NOMO-1 treated with dmso at 0.1 percent for 144 hours (cell line): ENCODE measurements around the gene RIPOR3.
"Not testable (repeated sequence)": the region's sequence is repeated elsewhere in the genome, so short reads cannot be mapped to it uniquely, and the experiment has no call there.

Experiments
- DNase-seq: peaks from one replicate; lab custom pipeline; 2025; ENCODE audit not compliant: unreplicated experiment; lab: John Stamatoyannopoulos, UW

Gene RIPOR3

DNA sequence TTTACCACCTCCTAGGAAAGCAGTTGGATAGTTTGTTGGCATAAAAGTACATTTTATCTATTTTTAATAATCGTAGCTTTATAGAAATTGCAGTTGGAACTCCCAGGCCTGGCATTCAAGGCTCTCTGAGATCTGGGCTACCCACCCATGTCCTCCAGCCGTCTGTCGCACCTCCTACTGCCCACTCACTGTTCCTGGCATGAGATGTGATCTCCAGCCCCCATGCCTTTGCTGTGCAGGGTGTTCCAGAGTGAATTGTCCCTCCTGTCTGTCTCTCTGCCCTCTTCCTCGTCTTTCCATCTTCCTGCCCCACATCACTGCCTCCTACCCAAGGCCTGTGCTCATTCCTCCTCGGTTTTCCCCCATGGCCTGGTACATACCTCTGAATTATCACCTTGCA, 130.5 kb downstream of the RIPOR3 start:
- DNase-seq = no peak

DNA sequence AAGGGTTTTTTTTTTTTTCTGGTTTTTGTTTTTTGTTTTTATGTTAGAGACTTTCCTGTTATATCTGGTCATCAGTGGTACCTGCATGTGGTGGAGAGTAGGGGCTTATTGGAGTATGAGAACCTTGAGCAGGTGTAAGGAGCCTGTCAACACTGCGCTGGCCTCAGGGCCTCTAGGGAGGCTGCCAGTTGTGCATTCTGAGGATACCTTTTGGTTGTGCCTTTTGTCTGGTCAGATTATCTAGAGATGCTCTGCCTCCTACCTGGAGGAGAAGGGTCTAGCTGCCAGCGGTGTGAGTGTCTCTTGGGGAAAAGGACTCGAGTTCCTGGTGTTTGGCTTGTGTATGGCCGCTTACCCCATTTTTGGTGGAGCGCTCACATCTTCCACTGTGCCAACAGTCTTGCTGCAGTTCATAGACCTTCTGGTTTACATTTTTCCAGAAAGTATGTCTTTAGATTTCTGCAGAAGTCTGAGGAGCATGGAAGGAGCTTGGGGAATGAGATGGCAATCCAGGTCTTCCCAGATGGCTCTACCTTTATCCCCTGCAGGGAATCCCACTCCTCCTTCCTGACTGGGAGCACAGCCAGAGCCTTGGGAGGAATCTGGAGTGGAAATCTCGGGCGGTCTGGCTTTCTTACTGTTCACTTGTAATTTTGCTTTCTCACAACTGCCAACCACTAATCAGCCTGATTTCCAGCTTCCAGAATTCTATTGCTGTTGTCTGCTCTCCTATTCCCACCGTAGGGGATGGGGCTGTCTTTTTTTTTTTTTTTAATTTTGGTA, 131.3 kb downstream of the RIPOR3 start:
- DNase-seq = no peak

DNA sequence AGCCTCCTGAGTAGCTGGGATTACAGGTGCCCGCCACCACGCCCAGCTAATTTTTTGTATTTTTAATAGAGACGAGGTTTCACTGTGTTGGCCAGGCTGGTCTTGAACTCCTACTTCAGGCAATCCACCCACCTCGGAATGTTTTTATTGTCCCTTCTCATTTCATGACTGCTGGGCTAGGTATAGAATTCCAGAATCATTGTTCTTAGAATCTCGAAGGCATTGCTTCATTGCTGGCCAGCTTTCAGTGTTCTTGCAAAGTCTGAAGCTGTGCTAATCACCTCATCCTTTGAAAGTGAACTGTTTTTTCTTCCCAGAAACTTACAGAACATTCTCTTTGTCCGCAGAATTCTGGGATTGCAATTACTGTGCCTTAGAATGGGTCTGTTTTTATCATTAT, 132.2 kb downstream of the RIPOR3 start:
- DNase-seq = no peak

DNA sequence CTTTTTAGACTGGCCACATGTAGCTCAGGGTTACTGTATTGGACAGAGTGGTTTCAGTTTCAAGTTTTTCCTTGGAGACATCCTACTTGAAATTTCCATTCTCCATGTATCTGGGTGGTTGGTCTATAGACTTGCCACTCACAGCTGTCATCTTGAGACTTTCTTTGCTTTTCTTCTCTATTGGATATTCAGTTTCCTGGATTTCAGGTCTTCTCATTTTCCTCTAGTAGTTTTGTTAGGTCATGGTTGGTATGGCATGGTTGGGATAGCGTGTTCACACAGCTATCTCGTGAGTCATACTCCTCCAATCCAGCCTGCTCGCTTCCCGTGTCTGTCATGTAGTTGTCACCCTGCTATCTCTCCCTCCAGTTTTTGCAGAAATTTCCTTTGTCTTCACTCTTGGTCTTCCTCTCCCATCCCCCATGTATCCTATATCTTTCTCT, 132.8 kb downstream of the RIPOR3 start:
- no peak for DNase-seq

DNA sequence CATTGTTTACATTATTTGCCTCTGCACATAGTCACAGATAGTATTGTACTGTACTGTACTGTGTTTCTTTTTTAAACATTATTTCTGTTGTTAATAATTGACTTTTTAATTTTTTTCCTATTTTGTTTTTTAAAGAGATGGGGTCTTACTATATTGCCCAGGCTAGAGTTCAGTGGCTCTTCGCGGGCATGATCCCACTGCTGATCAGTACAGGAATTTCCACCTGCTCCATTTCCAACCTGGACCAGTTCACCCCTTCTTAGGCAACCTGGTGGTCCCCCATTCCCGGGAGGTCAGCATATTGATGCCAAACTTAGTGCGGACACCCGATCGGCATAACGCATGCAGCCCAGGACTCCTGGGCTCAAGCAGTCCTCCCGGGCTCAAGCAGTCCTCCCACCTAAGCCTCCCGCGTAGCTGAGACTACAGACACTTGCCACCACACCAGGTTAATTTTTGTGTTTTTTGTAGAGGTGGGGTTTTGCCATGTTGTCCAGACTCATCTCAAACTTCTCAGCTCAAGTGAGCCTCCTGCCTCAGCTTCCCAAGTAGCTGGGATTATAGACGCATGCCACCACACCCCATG, 133.7 kb downstream of the RIPOR3 start:
- DNase-seq = no peak

DNA sequence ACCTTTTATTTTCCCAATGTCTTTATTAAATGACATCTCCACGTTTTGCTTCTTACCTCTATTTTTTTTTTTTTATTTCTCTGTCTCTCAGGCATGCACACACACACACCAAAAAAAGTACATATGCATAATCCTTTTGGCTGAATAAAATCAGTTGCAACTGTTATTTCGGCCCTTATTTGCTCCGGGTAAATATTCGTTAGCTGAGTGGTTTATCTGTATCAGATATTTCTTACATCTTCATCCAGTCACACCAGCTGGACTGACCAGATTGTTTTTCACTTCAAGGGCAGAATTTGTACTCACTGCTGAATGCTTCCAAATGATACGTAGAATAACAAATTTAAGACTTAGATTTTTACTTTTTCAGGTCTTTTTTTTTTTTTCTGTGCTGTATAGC, 135.7 kb downstream of the RIPOR3 start:
- no peak for DNase-seq

DNA sequence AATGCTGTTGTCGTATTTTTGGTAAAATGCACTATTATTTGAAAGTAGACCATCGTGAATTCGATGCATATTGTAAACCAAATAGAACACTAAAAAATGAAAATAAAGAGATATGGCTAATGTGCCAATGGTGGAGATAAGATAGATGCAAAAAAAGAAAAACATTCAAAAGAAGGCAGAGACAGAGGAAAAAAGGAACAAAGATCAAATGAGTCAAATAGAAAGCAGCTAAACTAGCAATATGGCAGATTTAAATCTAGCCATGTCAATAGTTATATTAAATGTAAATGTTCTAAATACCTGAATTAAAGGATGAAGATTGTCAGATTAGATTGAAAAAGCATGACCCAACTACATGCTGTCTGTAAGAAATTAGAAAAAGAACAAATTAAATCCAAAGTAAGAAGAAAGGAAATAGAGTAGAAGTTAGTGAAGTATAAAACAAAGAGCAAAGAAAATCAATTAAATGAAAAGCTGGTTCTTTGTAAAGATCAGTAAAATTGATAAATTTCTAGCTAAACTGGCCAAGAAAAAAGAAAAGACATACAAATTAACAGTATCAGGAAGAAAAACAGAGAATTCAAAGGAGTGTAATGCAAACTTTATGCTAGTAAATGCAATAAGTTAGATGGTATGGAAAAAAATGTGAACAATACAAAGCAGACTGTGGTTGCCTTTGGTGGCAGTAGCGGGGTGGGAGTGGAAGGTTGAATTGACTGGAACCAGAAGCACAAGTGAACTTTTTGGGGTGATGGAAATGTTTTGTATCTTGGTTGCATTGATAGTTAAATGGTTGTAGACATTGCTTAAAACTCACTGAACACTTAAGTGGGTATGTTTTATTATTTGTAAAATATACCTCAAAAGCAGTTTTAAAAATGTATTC, 136.4 kb downstream of the RIPOR3 start:
- no peak for DNase-seq

DNA sequence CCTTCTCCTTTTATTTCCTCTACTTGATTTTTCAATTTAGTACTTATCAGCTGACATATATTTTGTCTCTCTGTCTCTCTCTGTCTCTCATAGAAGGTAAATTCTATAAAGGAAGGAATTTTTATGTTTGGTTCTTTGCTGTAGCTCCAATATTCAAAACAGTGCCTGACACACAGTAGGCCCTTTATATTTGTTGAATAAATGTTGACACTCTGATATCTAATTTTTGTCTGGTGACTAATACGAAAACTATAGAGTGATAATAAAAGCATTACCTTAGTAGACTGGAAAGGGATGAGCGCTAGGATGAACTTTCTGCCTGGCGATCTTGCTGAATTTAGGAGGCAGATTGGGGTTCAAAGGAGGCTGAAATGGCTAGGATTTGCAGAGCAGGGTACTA, 138.4 kb downstream of the RIPOR3 start:
- DNase-seq = no peak

DNA sequence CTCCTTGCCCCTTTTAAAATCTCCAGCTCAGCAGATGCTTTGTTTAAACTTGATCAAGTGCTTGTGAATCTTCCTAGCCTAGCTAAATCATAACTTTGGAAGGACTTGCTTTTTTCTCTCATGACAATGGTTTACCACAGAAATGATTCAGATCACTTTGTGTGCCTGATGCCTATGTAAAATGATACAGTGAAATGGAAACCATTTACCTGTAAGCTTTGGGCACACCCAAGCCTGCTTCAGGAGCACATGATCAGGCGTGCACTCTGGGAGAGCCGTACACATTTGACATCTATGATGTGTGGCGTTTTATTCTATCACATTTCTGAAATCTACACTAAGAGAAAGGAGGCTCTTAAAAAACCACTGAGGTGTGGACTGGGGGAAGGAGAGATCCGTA, 140.1 kb downstream of the RIPOR3 start:
- DNase-seq = no peak

DNA sequence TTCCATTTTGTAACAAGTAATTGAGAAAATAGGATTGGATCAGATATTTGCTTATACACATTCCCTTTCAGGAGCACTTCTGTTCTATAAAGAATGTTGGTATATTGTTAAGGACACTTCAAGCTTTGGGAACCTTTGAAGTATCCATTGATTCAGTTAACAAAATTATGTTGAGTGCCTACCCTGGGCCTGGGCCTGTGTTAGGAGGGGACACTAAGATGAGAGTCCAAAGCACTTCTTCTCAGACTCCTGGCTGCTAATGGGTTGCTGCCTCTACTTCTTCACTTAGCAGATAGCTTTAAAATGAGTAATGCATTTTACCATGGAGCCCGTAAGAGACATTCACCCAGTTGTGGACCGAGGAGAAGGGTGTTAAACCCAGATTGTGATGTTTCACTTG, 140.8 kb downstream of the RIPOR3 start:
- no peak for DNase-seq

DNA sequence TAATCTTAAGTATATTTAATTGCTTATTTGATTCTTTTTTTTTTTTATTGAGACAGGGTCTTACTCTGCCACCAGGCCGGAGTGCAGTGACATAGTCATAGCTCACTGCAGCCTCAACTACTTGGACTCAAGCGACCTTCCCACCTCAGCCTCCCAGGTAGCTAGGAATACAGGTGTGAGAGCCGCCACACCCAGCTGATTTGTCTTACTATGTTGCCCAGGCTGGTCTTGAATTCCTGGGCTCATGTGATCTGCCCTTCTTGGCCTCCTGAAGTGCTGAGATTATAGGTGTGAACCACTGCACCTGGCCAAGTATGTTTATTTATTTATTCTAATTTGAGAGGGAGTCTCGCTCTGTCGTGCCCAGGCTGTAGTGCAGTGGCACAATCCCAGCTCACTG, 142.9 kb downstream of the RIPOR3 start:
- DNase-seq = no peak

DNA sequence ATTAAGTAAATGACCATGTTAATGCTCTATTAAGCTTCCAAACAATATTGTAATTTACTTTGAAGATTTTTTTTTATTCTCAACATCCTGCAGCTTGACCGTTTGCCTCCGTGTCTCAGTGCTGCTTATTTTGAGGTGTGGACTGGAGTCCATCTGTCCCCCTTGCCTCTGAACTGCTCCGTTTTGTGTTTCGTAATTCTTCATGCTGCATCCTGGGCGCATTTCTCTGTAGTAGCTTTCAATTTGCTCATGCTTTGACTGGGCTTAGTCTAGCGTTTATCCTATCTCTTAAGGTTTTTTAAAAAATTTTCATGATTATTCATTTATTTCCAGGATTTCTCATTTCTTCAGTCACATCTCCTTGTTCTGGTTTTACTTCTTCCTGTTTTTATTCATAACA, 143.4 kb downstream of the RIPOR3 start:
- no peak for DNase-seq

DNA sequence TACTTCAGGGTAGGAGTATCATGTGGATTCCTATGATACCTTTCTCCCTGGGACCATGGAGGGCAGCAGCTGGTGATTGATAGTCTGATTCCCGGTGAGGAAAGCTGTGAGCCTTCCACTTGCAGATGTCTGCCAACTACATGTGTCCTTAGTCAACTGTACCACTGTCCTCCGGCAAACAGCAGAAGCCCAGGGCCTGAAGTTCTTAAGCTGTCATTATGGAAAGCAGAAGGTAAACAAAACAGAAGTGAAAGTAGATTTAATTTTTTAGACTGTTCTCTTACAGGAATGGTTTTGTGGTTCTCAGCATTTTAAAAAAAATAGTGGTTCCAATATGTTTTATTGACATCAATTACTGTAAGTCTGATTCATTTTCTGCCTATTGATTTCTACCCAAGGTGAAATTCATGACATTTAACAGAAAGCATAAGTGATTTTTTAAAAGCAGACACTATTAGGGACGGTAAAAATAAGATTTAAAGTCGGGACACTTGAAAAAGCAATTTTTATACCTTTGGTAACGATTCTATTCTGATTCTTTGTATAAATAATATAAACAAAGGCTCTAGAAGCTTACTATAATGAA, 144.5 kb downstream of the RIPOR3 start:
- peak; percentile 64 for DNase-seq

DNA sequence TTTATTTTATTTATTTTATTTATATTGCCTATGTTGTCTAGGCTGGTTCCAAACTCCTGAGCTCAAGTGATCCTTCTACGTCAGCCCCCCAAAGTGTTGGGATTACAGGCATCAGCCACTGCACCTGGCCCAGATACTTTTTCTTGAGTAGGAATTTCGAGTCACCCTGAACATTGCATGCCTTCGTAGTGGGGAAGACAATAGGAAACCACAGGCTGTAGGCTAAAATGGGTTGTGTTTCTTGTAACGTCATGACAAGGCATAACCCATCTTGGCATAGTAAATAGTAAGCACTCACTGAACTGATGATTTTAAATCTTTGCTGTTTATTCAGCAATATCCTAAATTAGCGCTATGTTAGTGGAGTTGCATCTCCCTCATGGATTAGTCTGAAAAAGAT, 146.2 kb downstream of the RIPOR3 start:
- DNase-seq = no peak

DNA sequence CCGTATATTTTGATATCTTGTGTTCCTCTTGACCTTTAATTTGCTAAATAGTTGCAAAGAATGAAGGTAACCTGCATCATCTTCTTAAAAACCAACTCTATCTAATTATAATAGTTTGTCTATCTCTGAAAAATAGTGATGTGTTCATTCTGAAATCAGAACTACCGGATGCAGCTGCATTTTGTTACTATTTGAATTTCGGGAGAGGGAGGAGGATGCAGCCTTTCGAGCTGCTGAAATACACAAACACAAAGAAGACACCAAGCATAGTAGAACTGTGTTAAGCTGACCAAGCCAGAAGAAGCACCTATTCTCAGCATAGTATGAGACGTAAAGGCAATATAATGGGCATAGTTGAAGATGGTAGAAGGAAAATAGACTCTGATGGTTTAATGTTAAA, 148.0 kb downstream of the RIPOR3 start:
- DNase-seq = no peak

DNA sequence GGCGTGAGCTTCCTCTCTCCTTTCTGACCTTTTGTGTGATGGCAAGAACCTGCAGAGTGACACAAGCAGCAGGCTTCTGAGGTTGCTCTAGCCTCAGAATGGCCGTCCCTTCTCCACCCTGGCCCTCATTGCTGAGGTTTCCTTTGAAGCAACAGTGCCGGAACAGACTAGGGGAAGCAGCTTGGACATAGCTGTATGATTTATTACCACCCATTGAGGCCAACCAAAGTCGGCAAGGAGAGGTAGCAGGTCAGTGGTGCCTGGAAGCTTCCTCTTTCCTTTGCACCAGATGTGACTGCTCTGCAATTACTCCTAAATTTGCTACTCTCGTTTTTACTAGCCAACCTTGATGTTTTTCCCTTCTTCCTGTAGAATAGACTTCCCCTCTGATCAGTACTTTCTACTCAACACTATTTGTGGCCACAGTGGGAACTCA, 149.7 kb downstream of the RIPOR3 start:
- DNase-seq = peak; percentile 96

DNA sequence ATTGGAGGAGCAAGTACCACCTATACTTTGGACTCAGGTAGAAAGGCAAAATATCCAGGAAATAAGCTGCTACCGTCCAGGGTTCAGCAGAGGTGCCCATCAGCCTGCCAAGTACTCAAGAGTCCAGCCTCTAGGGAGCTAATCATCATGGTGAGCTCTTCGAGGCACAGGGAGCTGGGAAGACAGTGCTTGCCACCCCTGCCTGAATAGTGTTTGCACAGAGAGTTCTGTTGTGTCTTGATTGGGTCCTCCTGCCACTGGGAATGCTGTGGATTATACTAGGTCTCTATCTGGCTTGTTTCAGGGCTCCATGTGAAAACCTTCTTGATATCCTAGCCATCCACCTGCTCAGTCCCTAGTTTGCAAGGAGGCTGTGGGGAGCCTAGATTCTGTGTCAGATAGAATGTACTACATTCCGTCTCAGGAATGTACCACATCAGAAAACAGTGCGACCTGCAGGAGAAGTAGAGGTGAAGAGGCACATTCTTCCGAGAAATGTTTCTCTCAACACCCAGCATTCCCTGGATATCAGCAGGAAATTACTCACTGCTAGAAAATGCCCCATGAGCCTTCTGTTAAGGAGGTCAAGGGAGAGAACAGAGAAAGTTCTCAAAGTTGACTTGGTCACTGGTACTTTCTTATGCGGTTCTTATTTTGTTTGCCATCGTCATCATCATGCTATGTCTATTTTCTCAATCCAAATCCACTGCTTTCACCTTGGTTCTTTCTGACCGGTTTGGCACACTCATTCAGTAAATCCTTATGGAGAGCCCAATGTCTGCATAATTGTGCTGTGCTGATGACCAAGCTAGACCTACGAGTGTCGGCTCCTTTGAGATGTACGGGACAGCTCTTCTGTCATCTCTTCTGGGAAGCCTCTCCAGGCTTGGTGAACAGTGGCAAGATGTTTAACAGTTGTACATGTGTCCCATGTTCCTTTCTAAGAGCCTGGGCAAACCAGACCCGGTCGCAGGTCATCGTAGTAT, 150.4 kb downstream of the RIPOR3 start:
- no peak for DNase-seq

DNA sequence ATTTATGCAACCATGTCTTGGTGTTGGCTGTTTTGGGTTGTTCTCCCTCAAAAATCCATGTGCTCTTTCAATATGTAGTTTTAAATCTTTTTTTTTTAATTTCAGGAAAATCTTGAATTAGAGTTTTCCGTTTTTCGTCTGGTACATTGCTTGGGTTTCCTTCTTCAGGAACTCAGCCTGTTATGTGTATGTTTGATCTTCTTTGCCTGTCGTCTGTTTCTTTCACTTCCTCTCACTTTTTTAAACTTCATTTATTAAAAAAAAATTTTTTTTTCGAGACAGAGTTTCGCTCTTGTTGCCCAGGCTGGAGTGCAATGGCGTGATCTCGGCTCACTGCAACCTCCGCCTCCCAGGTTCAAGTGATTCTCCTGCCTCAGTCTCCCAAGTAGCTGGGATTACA, 151.5 kb downstream of the RIPOR3 start:
- not testable (repeated sequence) for DNase-seq

DNA sequence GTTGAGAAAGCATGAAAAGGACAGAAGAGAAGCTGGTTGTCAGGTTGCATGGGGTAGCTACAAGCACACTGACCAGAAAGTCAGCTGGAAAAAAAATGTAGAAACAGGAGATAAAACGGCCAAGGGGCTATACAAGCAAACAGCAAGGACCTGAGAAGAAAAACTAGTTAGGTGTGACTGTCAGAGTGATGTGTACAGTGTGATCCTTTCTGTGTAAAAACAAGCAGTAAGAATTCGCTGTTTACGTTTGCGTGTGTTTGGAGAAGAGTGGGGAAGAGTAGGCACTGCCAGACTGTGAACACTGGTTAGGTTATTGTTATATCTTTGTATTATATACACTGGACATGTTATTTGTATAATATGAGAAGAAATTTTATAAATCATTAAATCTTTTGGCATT, 153.1 kb downstream of the RIPOR3 start:
- no peak for DNase-seq

DNA sequence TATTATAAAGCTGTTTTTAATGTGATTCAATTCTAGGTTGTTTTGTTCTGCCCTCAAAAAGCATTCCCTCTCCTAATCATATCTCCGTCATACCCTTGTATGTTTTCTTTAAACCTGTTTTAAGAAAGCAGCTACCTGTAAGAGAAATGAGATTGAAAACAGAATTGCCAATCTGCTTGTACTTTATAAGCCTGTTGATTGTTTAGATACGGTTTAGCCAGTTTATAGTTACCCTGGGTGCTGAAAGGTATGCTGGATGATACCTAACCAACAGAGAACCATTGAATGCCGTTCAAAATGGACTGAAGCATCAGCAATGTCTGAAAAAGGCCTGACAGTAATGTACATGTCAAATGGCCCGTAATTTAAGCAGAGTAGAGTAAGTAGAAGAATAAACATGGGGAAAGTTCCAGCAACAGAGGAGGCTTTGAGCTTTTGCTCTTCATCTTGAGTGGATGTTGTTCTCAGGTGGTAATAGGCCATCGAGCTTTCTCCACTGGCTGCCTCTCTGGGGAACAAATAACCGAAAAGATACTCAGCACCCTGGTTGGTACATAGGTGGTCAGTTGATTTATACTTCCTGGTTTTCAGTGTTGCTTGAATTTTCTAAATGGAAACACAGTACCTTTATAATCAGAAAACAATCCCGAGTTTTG, 153.7 kb downstream of the RIPOR3 start:
- DNase-seq = no peak
